Stimulated activated memory B cell treated with anti-CD40 and anti-IgM and Interleukin-4, amounts not matched to agents 10 μg/mL and 1 μg/mL and 100 μg/mL, for 72 hours (primary cell): Measurements from ENCODE around the gene CCDC170.
"Not testable (repeated sequence)": the region's sequence is repeated elsewhere in the genome, so short reads cannot be mapped to it uniquely, and the experiment has no call there.

ENCODE experiments used
- ATAC-seq: fragments of 150-1000 bp; cut with Tn5 transposase; 2 replicates; pipeline ENCODE4 v1.10.0; 2021
- H3K27ac Mint-ChIP-seq: one replicate; pipeline ENCODE4 v1.8.0; 2022; ENCODE audit warnings: mild to moderate bottlenecking, mixed read lengths
- H3K27me3 Mint-ChIP-seq: one replicate; pipeline ENCODE4 v1.8.0; 2022; ENCODE audit warnings: mixed read lengths
- H3K36me3 Mint-ChIP-seq: one replicate; pipeline ENCODE4 v1.8.0; 2022; ENCODE audit warnings: mixed read lengths
- H3K4me1 Mint-ChIP-seq: one replicate; pipeline ENCODE4 v1.8.0; 2022; ENCODE audit warnings: mixed read lengths
- H3K4me3 Mint-ChIP-seq: one replicate; pipeline ENCODE4 v1.8.0; 2022; ENCODE audit warnings: mild to moderate bottlenecking, moderate library complexity, mixed read lengths
- H3K9me3 Mint-ChIP-seq: one replicate; pipeline ENCODE4 v1.8.0; 2022; ENCODE audit warnings: mixed read lengths

CCDC170 gene

GRCh38 chr6:151512481-151512880 is 18.7 kb downstream of the CCDC170 start:
- no peak for ATAC-seq
- Mint-ChIP-seq H3K9me3 (peaks cover 3% of the 10 kb centered on the region), H3K4me1 (no peaks in the 10 kb centered on the region), H3K36me3 (no peaks in the 10 kb centered on the region), H3K4me3 (no peak overlapping the region), H3K27ac (no peak overlapping the region), H3K27me3 (no peaks in the 10 kb centered on the region)

GRCh38 chr6:151514000-151514730 is 20.3 kb downstream of the CCDC170 start:
- no peak overlapping the region for H3K27ac Mint-ChIP-seq
- ATAC-seq, result no peak
- no peaks in the 10 kb centered on the region for H3K27me3 Mint-ChIP-seq
- H3K9me3 Mint-ChIP-seq, result peaks cover 10% of the 10 kb centered on the region
- H3K4me1 Mint-ChIP-seq, result no peaks in the 10 kb centered on the region
- H3K4me3 Mint-ChIP-seq, result no peak overlapping the region
- no peaks in the 10 kb centered on the region for H3K36me3 Mint-ChIP-seq

GRCh38 chr6:151518992-151519391 is 25.2 kb downstream of the CCDC170 start:
- H3K4me1 Mint-ChIP-seq, H3K4me3 Mint-ChIP-seq, H3K27me3 Mint-ChIP-seq, H3K36me3 Mint-ChIP-seq, ATAC-seq, H3K27ac Mint-ChIP-seq: not testable (repeated sequence)
- H3K9me3 Mint-ChIP-seq, result peaks cover 20% of the 10 kb centered on the region

- H3K4me3 Mint-ChIP-seq, result no peak overlapping the region
- no peaks in the 10 kb centered on the region for H3K4me1 Mint-ChIP-seq
- peaks cover 17% of the 10 kb centered on the region for H3K27me3 Mint-ChIP-seq
- H3K27ac Mint-ChIP-seq, result no peak overlapping the region
- peaks cover 26% of the 10 kb centered on the region for H3K9me3 Mint-ChIP-seq
- ATAC-seq, result no peak
- H3K36me3 Mint-ChIP-seq, result no peaks in the 10 kb centered on the region
Measured at GRCh38 chr6:151523034-151523433, 29.2 kb downstream of the CCDC170 start.

- peaks cover 19% of the 10 kb centered on the region for H3K27me3 Mint-ChIP-seq
- ATAC-seq, result no peak
- H3K9me3 Mint-ChIP-seq, result peaks cover 20% of the 10 kb centered on the region
- H3K4me3 Mint-ChIP-seq, result no peak overlapping the region
- H3K4me1 Mint-ChIP-seq, result no peaks in the 10 kb centered on the region
- no peak overlapping the region for H3K27ac Mint-ChIP-seq
- H3K36me3 Mint-ChIP-seq, result no peaks in the 10 kb centered on the region
Measured at GRCh38 chr6:151524059-151524458, 30.2 kb downstream of the CCDC170 start.

GRCh38 chr6:151534576-151534975 is 40.8 kb downstream of the CCDC170 start:
- H3K27ac Mint-ChIP-seq, result no peak overlapping the region
- peaks cover 3% of the 10 kb centered on the region for H3K36me3 Mint-ChIP-seq
- H3K4me1 Mint-ChIP-seq, result no peaks in the 10 kb centered on the region
- no peak overlapping the region for H3K4me3 Mint-ChIP-seq
- no peak for ATAC-seq
- H3K9me3 Mint-ChIP-seq, result peaks cover 9% of the 10 kb centered on the region
- H3K27me3 Mint-ChIP-seq, result peaks cover 15% of the 10 kb centered on the region

- no peak for ATAC-seq
- no peaks in the 10 kb centered on the region for H3K4me1 Mint-ChIP-seq
- H3K4me3 Mint-ChIP-seq, result no peak overlapping the region
- H3K27me3 Mint-ChIP-seq, result peaks cover 11% of the 10 kb centered on the region
- H3K36me3 Mint-ChIP-seq, result no peaks in the 10 kb centered on the region
- H3K27ac Mint-ChIP-seq, result no peak overlapping the region
- H3K9me3 Mint-ChIP-seq, result peaks cover 11% of the 10 kb centered on the region
Measured at GRCh38 chr6:151535476-151536187, 41.8 kb downstream of the CCDC170 start.

GRCh38 chr6:151536188-151536479 is 42.3 kb downstream of the CCDC170 start:
- no peak for ATAC-seq
- H3K36me3 Mint-ChIP-seq, result no peaks in the 10 kb centered on the region
- H3K4me1 Mint-ChIP-seq, result no peaks in the 10 kb centered on the region
- peaks cover 11% of the 10 kb centered on the region for H3K27me3 Mint-ChIP-seq
- peaks cover 14% of the 10 kb centered on the region for H3K9me3 Mint-ChIP-seq
- H3K4me3 Mint-ChIP-seq, result no peak overlapping the region
- no peak overlapping the region for H3K27ac Mint-ChIP-seq

GRCh38 chr6:151537556-151537955 is 43.7 kb downstream of the CCDC170 start:
- no peaks in the 10 kb centered on the region for H3K4me1 Mint-ChIP-seq
- H3K27ac Mint-ChIP-seq, result no peak overlapping the region
- H3K36me3 Mint-ChIP-seq, result no peaks in the 10 kb centered on the region
- peaks cover 12% of the 10 kb centered on the region for H3K9me3 Mint-ChIP-seq
- no peak overlapping the region for H3K4me3 Mint-ChIP-seq
- H3K27me3 Mint-ChIP-seq, result peaks cover 11% of the 10 kb centered on the region
- no peak for ATAC-seq

- Mint-ChIP-seq H3K27ac (no peak overlapping the region), H3K4me1 (no peaks in the 10 kb centered on the region), H3K36me3 (no peaks in the 10 kb centered on the region), H3K4me3 (no peak overlapping the region), H3K27me3 (no peaks in the 10 kb centered on the region), H3K9me3 (peaks cover 12% of the 10 kb centered on the region)
- no peak for ATAC-seq
Measured at GRCh38 chr6:151539506-151540268, 45.9 kb downstream of the CCDC170 start.

- H3K9me3 Mint-ChIP-seq, result peaks cover 8% of the 10 kb centered on the region
- H3K4me1 Mint-ChIP-seq, result no peaks in the 10 kb centered on the region
- H3K27me3 Mint-ChIP-seq, result peaks cover 24% of the 10 kb centered on the region
- no peak overlapping the region for H3K4me3 Mint-ChIP-seq
- no peak for ATAC-seq
- H3K36me3 Mint-ChIP-seq, result no peaks in the 10 kb centered on the region
- no peak overlapping the region for H3K27ac Mint-ChIP-seq
Measured at GRCh38 chr6:151544453-151544852, 50.6 kb downstream of the CCDC170 start.

GRCh38 chr6:151544884-151545283 is 51.1 kb downstream of the CCDC170 start:
- H3K4me3 Mint-ChIP-seq, H3K27ac Mint-ChIP-seq, H3K9me3 Mint-ChIP-seq, ATAC-seq, H3K36me3 Mint-ChIP-seq, H3K4me1 Mint-ChIP-seq: not testable (repeated sequence)
- H3K27me3 Mint-ChIP-seq, result peaks cover 24% of the 10 kb centered on the region

GRCh38 chr6:151546941-151547659 is 53.3 kb downstream of the CCDC170 start:
- no peaks in the 10 kb centered on the region for H3K4me1 Mint-ChIP-seq
- H3K36me3 Mint-ChIP-seq, result no peaks in the 10 kb centered on the region
- peaks cover 4% of the 10 kb centered on the region for H3K9me3 Mint-ChIP-seq
- no peak for ATAC-seq
- peaks cover 24% of the 10 kb centered on the region for H3K27me3 Mint-ChIP-seq
- no peak overlapping the region for H3K27ac Mint-ChIP-seq
- H3K4me3 Mint-ChIP-seq, result no peak overlapping the region

- H3K4me3 Mint-ChIP-seq, result no peak overlapping the region
- peaks cover 6% of the 10 kb centered on the region for H3K9me3 Mint-ChIP-seq
- H3K27me3 Mint-ChIP-seq, result peaks cover 24% of the 10 kb centered on the region
- H3K36me3 Mint-ChIP-seq, result no peaks in the 10 kb centered on the region
- no peak for ATAC-seq
- H3K27ac Mint-ChIP-seq, result no peak overlapping the region
- no peaks in the 10 kb centered on the region for H3K4me1 Mint-ChIP-seq
Measured at GRCh38 chr6:151548201-151548600, 54.4 kb downstream of the CCDC170 start.

GRCh38 chr6:151549790-151550189 is 56.0 kb downstream of the CCDC170 start:
- H3K4me1 Mint-ChIP-seq, result no peaks in the 10 kb centered on the region
- peaks cover 6% of the 10 kb centered on the region for H3K9me3 Mint-ChIP-seq
- no peaks in the 10 kb centered on the region for H3K36me3 Mint-ChIP-seq
- no peak for ATAC-seq
- H3K4me3 Mint-ChIP-seq, result no peak overlapping the region
- H3K27ac Mint-ChIP-seq, result no peak overlapping the region
- H3K27me3 Mint-ChIP-seq, result peaks cover 24% of the 10 kb centered on the region
